Activated CD4-positive, alpha-beta T cell treated with anti-CD3 and anti-CD28 coated beads, Interleukin-2, amount 10 ng/mL, durations not matched to agents 7 days and 5 days (primary cell): Measurements from ENCODE around the gene GNAQ. TPM values are rescaled to one million over a fixed set of nuclear protein-coding genes. Genes with fewer than 3 reads are reported as not detected.

Source experiments
- CTCF ChIA-PET: fragments of 350-600 bp; sonication (Branson Sonifier 250); formaldehyde crosslinking; loops from one replicate; lab custom pipeline; 2021; ENCODE audit warnings: antibody characterized with exemption; lab: Charles Lee
- POLR2A ChIA-PET: fragments of 350-600 bp; sonication (Branson Sonifier 250); formaldehyde crosslinking; loops from one replicate; lab custom pipeline; 2021; ENCODE audit warnings: antibody characterized with exemption; lab: Charles Lee
- DNase-seq: peaks from one replicate; pipeline ENCODE4 v3.0.0-alpha.2; 2020
- H3K27ac Mint-ChIP-seq: one replicate; pipeline ENCODE4 v1.8.0; 2021; ENCODE audit warnings: mild to moderate bottlenecking, moderate library complexity, mixed read lengths
- H3K27me3 Mint-ChIP-seq: one replicate; pipeline ENCODE4 v1.8.0; 2021; ENCODE audit warnings: mixed read lengths
- H3K36me3 Mint-ChIP-seq: one replicate; pipeline ENCODE4 v1.8.0; 2021; ENCODE audit warnings: low read depth, mixed read lengths
- H3K4me1 Mint-ChIP-seq: one replicate; pipeline ENCODE4 v1.8.0; 2021; ENCODE audit warnings: mixed read lengths
- H3K4me3 Mint-ChIP-seq: one replicate; pipeline ENCODE4 v1.8.0; 2021; ENCODE audit warnings: mild to moderate bottlenecking, moderate library complexity, mixed read lengths
- H3K9me3 Mint-ChIP-seq: one replicate; pipeline ENCODE4 v1.8.0; 2021; ENCODE audit warnings: mixed read lengths
- total RNA-seq, 2 experiments: library from RNA; stranded (reverse); gene quantifications; one replicate each; pipeline ENCODE4 v1.2.3, GENCODE V29; 2021

The GNAQ gene
- total RNA-seq, 2 experiments from 2014 or later: 28.1 to 31.8 TPM

DNA sequence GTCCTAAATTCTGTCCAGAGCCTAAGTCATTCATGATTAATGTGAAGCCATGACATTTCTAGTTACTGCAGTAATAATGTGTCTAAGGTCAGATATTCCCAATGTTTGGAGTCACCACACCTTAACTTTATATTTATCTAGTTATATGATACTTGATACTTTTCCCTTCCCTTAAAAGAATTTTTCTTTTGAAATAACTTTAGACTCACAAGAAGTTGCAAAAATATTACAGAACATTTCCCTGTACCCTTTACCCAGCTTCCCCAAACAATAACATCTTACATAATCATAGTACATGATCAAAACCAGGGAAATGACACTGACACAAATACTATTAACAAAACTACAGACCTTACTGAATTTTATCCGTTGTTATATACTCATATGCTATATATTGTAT lies 233.5 kb downstream of the GNAQ start:
- CTCF ChIA-PET: no interaction called here
- no peak overlapping the region for H3K27ac Mint-ChIP-seq
- no peaks in the 10 kb centered on the region for H3K9me3 Mint-ChIP-seq
- peaks cover 10% of the 10 kb centered on the region for H3K4me1 Mint-ChIP-seq
- POLR2A ChIA-PET: no interaction called here
- peaks cover 5% of the 10 kb centered on the region for H3K36me3 Mint-ChIP-seq
- DNase-seq: no peak
- H3K27me3 Mint-ChIP-seq: no peaks in the 10 kb centered on the region
- no peak overlapping the region for H3K4me3 Mint-ChIP-seq

DNA sequence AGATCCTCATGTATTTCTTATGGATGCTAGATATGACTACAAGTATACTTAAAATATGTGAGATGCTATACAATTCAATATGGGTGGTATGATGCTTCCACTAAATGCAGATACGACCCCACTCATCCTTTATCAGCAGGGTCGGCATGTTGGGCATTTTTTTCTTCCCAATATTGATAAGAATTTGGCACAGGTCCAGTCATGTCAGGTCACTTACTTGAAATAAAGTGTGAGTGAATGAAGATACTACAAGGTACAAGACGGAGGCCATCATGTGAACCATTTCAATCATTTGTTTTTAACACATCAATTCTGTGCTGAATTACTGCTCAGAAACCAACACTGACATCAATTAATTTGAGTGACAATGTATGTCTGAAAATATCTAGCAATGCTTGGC lies 236.6 kb downstream of the GNAQ start:
- H3K4me3 Mint-ChIP-seq: no peak overlapping the region
- no peaks in the 10 kb centered on the region for H3K27me3 Mint-ChIP-seq
- peaks cover 4% of the 10 kb centered on the region for H3K36me3 Mint-ChIP-seq
- DNase-seq: no peak
- no peaks in the 10 kb centered on the region for H3K4me1 Mint-ChIP-seq
- no peak overlapping the region for H3K27ac Mint-ChIP-seq
- ChIA-PET POLR2A (no interaction called here), CTCF (no interaction called here)
- H3K9me3 Mint-ChIP-seq: no peaks in the 10 kb centered on the region

DNA sequence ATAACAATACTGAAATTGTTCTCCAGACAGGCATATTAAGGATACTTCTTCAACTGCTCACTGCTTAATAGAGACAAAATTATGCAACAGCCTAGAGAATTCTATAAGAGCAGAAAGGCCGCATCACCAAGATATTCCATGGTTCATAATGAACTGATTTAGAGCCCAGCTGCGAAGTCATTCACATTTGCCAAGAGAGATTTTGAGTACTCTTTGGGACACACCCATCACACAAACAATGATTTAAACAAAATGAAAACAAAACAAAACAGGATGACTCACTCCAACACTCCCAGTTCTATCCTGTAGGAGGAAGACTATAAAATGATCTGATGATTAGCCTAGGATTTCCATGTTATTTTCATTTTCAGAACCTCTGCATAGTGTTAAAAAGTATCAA lies 237.8 kb downstream of the GNAQ start:
- Mint-ChIP-seq H3K9me3 (no peaks in the 10 kb centered on the region), H3K4me1 (no peaks in the 10 kb centered on the region), H3K36me3 (peaks cover 6% of the 10 kb centered on the region), H3K4me3 (no peak overlapping the region), H3K27ac (no peak overlapping the region), H3K27me3 (no peaks in the 10 kb centered on the region)
- CTCF ChIA-PET: no interaction called here
- no peak for DNase-seq
- POLR2A ChIA-PET: no interaction called here

DNA sequence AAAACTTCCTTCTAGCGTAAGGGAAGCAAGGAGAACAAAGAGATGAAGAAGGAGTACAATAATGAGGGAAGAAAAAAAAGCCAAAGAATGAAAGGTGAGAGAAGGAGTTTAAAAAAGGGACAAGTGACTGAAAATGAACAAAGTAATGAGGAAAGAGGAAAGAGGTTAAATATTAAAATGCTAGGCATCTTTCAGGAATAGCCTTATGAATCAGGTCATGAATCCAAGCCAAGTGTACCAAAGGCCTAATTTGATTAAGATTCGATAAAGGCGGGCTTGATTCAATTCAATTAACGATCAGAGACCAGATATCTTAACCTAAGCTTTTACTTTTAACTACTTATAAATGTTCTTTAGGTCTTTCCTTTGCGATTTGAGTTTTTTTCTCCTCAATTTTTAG lies 241.7 kb downstream of the GNAQ start:
- Mint-ChIP-seq H3K36me3 (peaks cover 17% of the 10 kb centered on the region), H3K9me3 (no peaks in the 10 kb centered on the region), H3K4me1 (no peaks in the 10 kb centered on the region), H3K27ac (no peak overlapping the region), H3K4me3 (no peak overlapping the region), H3K27me3 (no peaks in the 10 kb centered on the region)
- no peak for DNase-seq
- POLR2A ChIA-PET: no interaction called here
- CTCF ChIA-PET: no interaction called here

DNA sequence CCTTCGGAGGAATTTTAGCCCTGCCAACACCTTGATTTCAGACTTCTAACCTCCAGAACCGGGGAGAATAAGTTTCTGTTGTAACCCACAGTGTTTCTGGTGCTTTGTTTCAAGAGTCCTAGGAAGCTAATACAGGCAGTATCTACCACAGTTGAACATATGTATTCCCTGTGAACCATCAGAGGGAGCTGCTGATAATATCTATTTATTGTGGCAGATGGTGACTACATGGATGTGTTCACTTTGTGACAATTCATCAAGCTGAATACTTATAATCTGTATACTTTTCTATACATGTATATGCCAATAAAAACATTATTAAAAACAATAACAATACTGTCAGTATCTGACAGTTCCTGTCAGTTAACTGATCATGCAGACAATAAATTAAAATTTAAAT lies 246.3 kb downstream of the GNAQ start:
- POLR2A ChIA-PET: no interaction called here
- Mint-ChIP-seq H3K4me3 (no peak overlapping the region), H3K27me3 (no peaks in the 10 kb centered on the region), H3K4me1 (peaks cover 5% of the 10 kb centered on the region), H3K27ac (no peak overlapping the region), H3K9me3 (peaks cover 5% of the 10 kb centered on the region), H3K36me3 (peaks cover 30% of the 10 kb centered on the region)
- CTCF ChIA-PET: no interaction called here
- no peak for DNase-seq

DNA sequence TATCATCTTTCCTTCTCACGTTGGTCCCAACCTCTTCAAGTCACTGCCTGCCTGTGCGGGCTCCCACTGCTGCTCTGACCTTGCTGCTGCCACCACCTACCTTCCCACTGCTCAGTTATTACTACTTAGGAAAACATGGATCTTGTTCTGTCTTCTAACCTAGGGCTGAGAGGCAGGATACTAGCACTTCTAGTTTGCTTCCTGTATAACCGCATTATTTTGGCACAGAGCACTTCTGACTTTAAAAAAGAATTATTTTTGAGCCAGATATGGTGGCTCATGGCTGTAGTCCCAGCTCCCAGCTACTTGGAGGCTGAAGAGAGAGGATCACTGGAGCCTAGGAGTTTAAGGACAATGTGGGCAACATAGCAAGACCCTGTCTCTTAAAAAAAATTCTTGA lies 248.1 kb downstream of the GNAQ start:
- peaks cover 22% of the 10 kb centered on the region for H3K4me1 Mint-ChIP-seq
- H3K27ac Mint-ChIP-seq: no peak overlapping the region
- DNase-seq: no peak
- POLR2A ChIA-PET: no interaction called here
- no peak overlapping the region for H3K4me3 Mint-ChIP-seq
- H3K9me3 Mint-ChIP-seq: peaks cover 10% of the 10 kb centered on the region
- CTCF ChIA-PET: interaction anchor here (1.1 to 1.5 kb wide), 2 partner anchors 11 to 20 kb away, joined by 3 to 5 read pairs; no protein-coding TSS in a partner anchor
- H3K36me3 Mint-ChIP-seq: peaks cover 32% of the 10 kb centered on the region
- H3K27me3 Mint-ChIP-seq: no peaks in the 10 kb centered on the region

DNA sequence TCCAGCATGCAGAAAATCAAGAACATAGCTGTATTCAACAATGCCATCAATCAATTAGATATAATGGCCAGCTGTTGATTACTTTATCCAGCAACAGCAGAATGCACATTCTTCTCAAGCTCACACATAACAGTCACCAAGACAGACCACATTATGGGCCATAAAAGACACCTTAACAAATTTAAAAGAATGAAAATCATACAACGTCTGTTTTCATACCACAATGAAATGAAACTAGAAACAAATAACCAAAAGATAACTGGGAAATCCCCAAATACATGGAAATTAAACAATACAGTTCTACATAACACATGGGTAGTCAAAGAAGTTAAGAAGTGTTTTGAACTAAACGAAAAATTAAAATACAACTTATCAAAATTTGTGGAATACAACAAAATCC lies 252.6 kb downstream of the GNAQ start:
- DNase-seq: no peak
- H3K36me3 Mint-ChIP-seq: peaks cover 42% of the 10 kb centered on the region
- ChIA-PET CTCF (interaction anchor here (1.2 kb wide), 1 partner anchor 12 kb away, joined by 3 read pairs; no protein-coding TSS in a partner anchor), POLR2A (no interaction called here)
- peak overlapping the region; percentile 67 for H3K4me3 Mint-ChIP-seq
- H3K27me3 Mint-ChIP-seq: no peaks in the 10 kb centered on the region
- H3K4me1 Mint-ChIP-seq: peaks cover 22% of the 10 kb centered on the region
- H3K27ac Mint-ChIP-seq: peak overlapping the region; percentile 87
- H3K9me3 Mint-ChIP-seq: peaks cover 22% of the 10 kb centered on the region

DNA sequence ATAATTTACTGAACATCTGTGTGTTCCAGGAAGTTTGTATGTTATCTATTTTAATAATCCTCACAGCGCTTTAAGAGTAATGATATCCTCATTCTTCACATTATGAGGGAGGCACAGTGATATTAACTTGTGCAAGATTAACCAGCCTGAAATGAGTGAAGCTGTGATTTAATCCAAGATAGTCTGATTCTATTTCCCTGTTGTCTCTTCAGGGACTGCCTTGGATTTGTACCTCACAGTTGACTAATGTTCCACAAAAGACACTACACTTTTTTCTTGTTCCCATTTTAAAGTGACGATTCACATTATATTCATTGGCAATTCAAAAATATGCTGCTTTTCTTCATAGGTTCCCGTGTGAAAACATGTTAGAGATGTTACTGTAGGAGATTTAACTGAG lies 258.2 kb downstream of the GNAQ start:
- Mint-ChIP-seq H3K4me3 (no peak overlapping the region), H3K27me3 (no peaks in the 10 kb centered on the region), H3K27ac (no peak overlapping the region), H3K36me3 (peaks cover 23% of the 10 kb centered on the region), H3K4me1 (no peaks in the 10 kb centered on the region), H3K9me3 (peaks cover 12% of the 10 kb centered on the region)
- no peak for DNase-seq
- ChIA-PET CTCF (interaction anchor here (0.6 to 2.0 kb wide), 2 partner anchors 10 to 390 kb away, joined by 4 to 5 read pairs; no protein-coding TSS in a partner anchor), POLR2A (no interaction called here)

DNA sequence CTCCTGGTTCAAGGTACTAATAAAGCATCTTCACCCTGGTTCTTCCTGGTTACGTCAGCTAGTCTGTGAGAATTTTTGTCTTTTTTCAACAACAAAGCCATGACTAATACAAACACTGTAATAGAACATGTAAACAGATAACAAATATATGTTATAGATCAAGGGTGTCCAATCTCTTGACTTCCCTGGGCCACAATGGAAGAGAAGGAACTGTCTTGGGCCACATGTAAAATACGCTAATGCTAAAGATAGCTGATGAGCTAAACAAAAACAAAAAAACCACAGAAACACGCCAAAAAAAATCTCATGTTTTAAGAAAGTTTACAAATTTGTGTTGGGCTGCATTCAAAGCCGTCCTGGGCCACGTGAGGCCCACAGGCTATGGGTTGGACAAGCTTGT lies 259.0 kb downstream of the GNAQ start:
- Mint-ChIP-seq H3K9me3 (peaks cover 6% of the 10 kb centered on the region), H3K4me3 (no peak overlapping the region), H3K4me1 (no peaks in the 10 kb centered on the region), H3K27me3 (no peaks in the 10 kb centered on the region), H3K36me3 (peaks cover 17% of the 10 kb centered on the region), H3K27ac (no peak overlapping the region)
- ChIA-PET POLR2A (no interaction called here), CTCF (interaction anchor here (1.1 to 2.0 kb wide), 2 partner anchors 10 to 101 kb away, joined by 3 to 5 read pairs; no protein-coding TSS in a partner anchor)
- DNase-seq: no peak

DNA sequence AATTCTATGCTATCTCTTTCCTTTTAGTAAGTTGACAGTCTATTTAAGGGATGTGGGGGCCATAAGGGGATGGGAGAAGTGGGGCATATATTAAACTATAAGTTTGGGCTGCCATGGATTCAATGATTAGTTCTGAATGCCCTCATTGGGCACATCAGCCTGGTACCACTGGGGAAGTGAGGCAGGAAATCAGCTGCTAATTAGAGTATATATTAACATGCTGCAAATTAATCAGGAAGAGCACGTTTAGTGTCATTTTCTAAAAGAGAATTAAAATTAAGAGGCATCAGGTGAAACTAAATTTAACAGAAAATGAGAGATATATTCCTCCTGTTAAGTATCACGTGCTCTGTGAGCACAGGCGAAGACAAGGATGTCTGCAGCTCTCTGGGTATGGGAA lies 260.4 kb downstream of the GNAQ start:
- H3K4me3 Mint-ChIP-seq: no peak overlapping the region

DNA sequence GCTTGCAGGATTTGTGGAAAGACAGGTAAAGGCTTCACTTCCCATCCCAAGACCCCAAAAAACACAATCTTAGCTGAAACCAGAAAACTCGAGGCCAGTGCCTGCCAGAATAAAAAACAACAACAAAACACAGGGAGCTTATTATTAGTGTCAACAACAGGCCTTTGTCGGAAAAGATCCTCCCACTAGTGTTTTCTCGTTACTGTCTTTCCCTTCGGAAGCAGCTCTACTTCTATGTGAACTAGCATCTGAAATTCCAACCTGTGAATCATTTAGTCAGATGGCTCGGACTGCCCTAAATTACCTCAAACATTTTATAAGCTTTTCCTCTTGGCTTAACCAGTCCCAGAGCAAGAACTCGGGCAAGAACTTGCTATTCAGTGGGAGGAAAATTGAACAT lies 261.3 kb downstream of the GNAQ start:
- Mint-ChIP-seq H3K36me3 (peaks cover 3% of the 10 kb centered on the region), H3K4me3 (no peak overlapping the region), H3K27me3 (no peaks in the 10 kb centered on the region), H3K9me3 (peaks cover 3% of the 10 kb centered on the region), H3K4me1 (no peaks in the 10 kb centered on the region), H3K27ac (no peak overlapping the region)
- POLR2A ChIA-PET: no interaction called here
- no peak for DNase-seq
- CTCF ChIA-PET: no interaction called here

More for the DNA sequence above, 260.4 kb downstream of the GNAQ start:
- ChIA-PET POLR2A (no interaction called here), CTCF (no interaction called here)
- Mint-ChIP-seq H3K27ac (no peak overlapping the region), H3K4me1 (no peaks in the 10 kb centered on the region), H3K27me3 (no peaks in the 10 kb centered on the region), H3K9me3 (peaks cover 3% of the 10 kb centered on the region), H3K36me3 (peaks cover 5% of the 10 kb centered on the region)
- no peak for DNase-seq

DNA sequence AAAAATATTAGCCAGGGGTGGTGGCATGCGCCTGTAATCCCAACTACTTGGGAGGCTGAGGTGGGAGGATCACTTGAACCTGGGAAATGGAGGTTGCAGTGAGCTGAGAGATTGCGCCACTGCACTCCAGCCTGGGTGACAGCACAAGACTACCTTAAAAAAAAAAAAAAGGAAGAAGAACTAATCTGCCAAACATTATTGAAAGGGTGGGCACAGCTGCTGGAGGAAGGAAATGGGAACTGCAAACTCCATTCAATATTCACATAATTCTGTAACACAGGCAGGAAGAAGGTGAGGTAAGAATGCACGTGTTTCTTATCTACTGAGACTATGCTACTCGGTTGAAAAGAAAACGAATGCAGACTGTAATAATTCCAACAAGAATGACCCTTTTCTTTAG lies 262.4 kb downstream of the GNAQ start:
- H3K9me3 Mint-ChIP-seq: peaks cover 3% of the 10 kb centered on the region
- ChIA-PET CTCF (interaction anchor here (0.6 kb wide), 1 partner anchor 149 kb away, joined by 4 read pairs; no protein-coding TSS in a partner anchor), POLR2A (interaction anchor here (0.5 kb wide), 1 partner anchor 126 kb away, joined by 3 read pairs; no protein-coding TSS in a partner anchor)
- H3K4me1 Mint-ChIP-seq: no peaks in the 10 kb centered on the region
- no peaks in the 10 kb centered on the region for H3K27me3 Mint-ChIP-seq
- peaks cover 3% of the 10 kb centered on the region for H3K36me3 Mint-ChIP-seq
- no peak overlapping the region for H3K27ac Mint-ChIP-seq
- DNase-seq: no peak
- no peak overlapping the region for H3K4me3 Mint-ChIP-seq

DNA sequence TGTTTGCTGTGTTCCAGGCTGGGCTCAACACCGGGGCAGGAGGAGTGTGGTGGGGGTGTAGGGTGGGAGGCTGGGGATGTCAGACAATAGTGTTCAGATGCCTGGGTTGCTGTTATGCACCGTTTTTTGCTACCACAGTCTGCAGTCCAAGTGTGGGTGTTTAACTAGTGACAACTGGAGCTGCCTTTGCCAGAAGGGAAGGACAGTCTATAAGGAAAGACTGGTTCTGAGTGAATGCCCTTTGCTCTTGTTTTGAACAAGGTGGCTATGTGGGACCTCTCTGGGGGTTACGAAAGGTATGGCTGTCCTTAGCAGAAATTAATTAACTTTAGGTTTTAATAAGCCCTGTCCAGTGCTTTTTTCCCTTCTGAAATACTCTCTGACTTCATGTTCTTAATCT lies 265.0 kb downstream of the GNAQ start:
- no peak for DNase-seq
- CTCF ChIA-PET: interaction anchor here (1.0 kb wide), 1 partner anchor 15 kb away, joined by 3 read pairs; no protein-coding TSS in a partner anchor
- H3K36me3 Mint-ChIP-seq: no peaks in the 10 kb centered on the region
- POLR2A ChIA-PET: no interaction called here
- H3K27ac Mint-ChIP-seq: no peak overlapping the region
- H3K4me3 Mint-ChIP-seq: no peak overlapping the region
- H3K4me1 Mint-ChIP-seq: no peaks in the 10 kb centered on the region
- H3K9me3 Mint-ChIP-seq: peaks cover 3% of the 10 kb centered on the region
- no peaks in the 10 kb centered on the region for H3K27me3 Mint-ChIP-seq

DNA sequence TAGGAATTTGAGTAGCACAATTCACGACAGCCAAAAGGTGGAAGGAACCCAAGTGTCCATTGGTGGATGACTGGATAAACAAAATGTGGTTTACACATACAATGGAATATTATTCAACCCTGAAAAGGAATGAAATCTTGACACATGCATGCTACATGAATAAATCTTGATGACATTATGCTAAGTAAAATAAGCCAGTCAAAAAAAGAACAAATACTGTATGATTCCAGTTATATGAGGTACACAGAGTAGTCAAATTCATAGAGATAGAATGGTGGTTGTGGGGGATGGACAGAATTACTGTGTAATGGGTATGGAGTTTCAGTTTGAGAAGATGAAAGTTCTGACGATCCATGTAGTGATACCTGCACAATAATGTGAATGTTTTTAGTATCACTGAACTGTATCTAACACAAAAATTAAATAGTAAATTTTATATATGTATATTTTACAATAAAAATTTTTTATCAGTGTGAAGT lies 265.8 kb downstream of the GNAQ start:
- H3K9me3 Mint-ChIP-seq: peaks cover 3% of the 10 kb centered on the region
- H3K27me3 Mint-ChIP-seq: no peaks in the 10 kb centered on the region
- no peaks in the 10 kb centered on the region for H3K4me1 Mint-ChIP-seq
- DNase-seq: no peak
- no peaks in the 10 kb centered on the region for H3K36me3 Mint-ChIP-seq
- no peak overlapping the region for H3K4me3 Mint-ChIP-seq
- ChIA-PET CTCF (interaction anchor here (1.0 kb wide), 1 partner anchor 14 kb away, joined by 3 read pairs; no protein-coding TSS in a partner anchor), POLR2A (no interaction called here)
- H3K27ac Mint-ChIP-seq: no peak overlapping the region
